HG02852 (cell line): ENCODE data around the gene ENDOV.

Experiments used
- ATAC-seq: cut with Tn5 transposase; IDR thresholded peaks from one replicate; pipeline ENCODE4 v1.9.1; 2021; ENCODE audit warnings: mild to moderate bottlenecking, moderate library complexity; ENCODE audit not compliant: unreplicated experiment

The ENDOV gene

GRCh38 chr17:80464486-80464885 is 49.5 kb downstream of the ENDOV start:
- no peak for ATAC-seq

- no peak for ATAC-seq
These were observed 50.5 kb downstream of the ENDOV start for GRCh38 chr17:80465327-80465974.

- no peak for ATAC-seq
These were observed 51.3 kb downstream of the ENDOV start for GRCh38 chr17:80466188-80466705.

GRCh38 chr17:80468242-80468641 is 53.3 kb downstream of the ENDOV start:
- no peak for ATAC-seq

GRCh38 chr17:80468781-80469493 is 54.0 kb downstream of the ENDOV start:
- no peak for ATAC-seq

- ATAC-seq: no peak
These were observed 54.7 kb downstream of the ENDOV start for GRCh38 chr17:80469667-80470066.

GRCh38 chr17:80470603-80471002 is 55.6 kb downstream of the ENDOV start:
- ATAC-seq: no peak

GRCh38 chr17:80471922-80472321 is 57.0 kb downstream of the ENDOV start:
- ATAC-seq: no peak

GRCh38 chr17:80472996-80473395 is 58.0 kb downstream of the ENDOV start:
- ATAC-seq: no peak

GRCh38 chr17:80473701-80474100 is 58.7 kb downstream of the ENDOV start:
- ATAC-seq: no peak

GRCh38 chr17:80474231-80474960 is 59.4 kb downstream of the ENDOV start:
- no peak for ATAC-seq

- no peak for ATAC-seq
These were observed 60.3 kb downstream of the ENDOV start for GRCh38 chr17:80474961-80475909.

- no peak for ATAC-seq
These were observed 61.2 kb downstream of the ENDOV start, which contains the start of gene NPTX1 for GRCh38 chr17:80475910-80476876. Gene NPTX1, minus strand, starts transcription at chr17:80476607. Its CDS starts 161 bp downstream, at chr17:80476446.

GRCh38 chr17:80476877-80477646 is 62.1 kb downstream of the ENDOV start:
- ATAC-seq: no peak

GRCh38 chr17:80477647-80478478 is 62.9 kb downstream of the ENDOV start:
- ATAC-seq: no peak

GRCh38 chr17:80478487-80479245 is 63.7 kb downstream of the ENDOV start:
- no peak for ATAC-seq

- ATAC-seq: no peak
These were observed 64.2 kb downstream of the ENDOV start for GRCh38 chr17:80479246-80479566.
